HG03280 (cell line): ENCODE data around the gene MAGEA4.

Experiments used
- ATAC-seq: cut with Tn5 transposase; IDR thresholded peaks from one replicate; pipeline ENCODE4 v1.9.1; 2021; ENCODE audit warnings: mild to moderate bottlenecking, moderate library complexity; ENCODE audit not compliant: unreplicated experiment

MAGEA4 gene

GRCh38 chrX:151922692-151923091, 10.0 kb downstream of the MAGEA4 start:
- ATAC-seq: no peak

- ATAC-seq: no peak
These were observed 11.0 kb downstream of the MAGEA4 start for GRCh38 chrX:151923648-151924047.

- no peak for ATAC-seq
These were observed 16.4 kb downstream of the MAGEA4 start for GRCh38 chrX:151929126-151929525.

GRCh38 chrX:151935358-151935757, 22.7 kb downstream of the MAGEA4 start:
- no peak for ATAC-seq

GRCh38 chrX:151938172-151938571, 25.5 kb downstream of the MAGEA4 start:
- ATAC-seq: no peak

GRCh38 chrX:151954730-151955129, 42.0 kb downstream of the MAGEA4 start:
- no peak for ATAC-seq

GRCh38 chrX:151958101-151958500, 45.4 kb downstream of the MAGEA4 start:
- ATAC-seq: no peak

GRCh38 chrX:151962034-151962433, 49.3 kb downstream of the MAGEA4 start:
- ATAC-seq: no peak

- no peak for ATAC-seq
These were observed 53.5 kb downstream of the MAGEA4 start for GRCh38 chrX:151966236-151966635.

- no peak for ATAC-seq
These were observed 57.3 kb downstream of the MAGEA4 start for GRCh38 chrX:151970027-151970426.

- no peak for ATAC-seq
These were observed 58.0 kb downstream of the MAGEA4 start for GRCh38 chrX:151970661-151971060.

- no peak for ATAC-seq
These were observed 60.5 kb downstream of the MAGEA4 start for GRCh38 chrX:151973060-151973661.

- ATAC-seq: no peak
These were observed 61.2 kb downstream of the MAGEA4 start for GRCh38 chrX:151973851-151974335.
